Measurements from ENCODE around the gene BUB3. TPM values are rescaled to one million over a fixed set of nuclear protein-coding genes. Genes with fewer than 3 reads are reported as not detected.

Gene BUB3
- total and polyA plus RNA-seq, 2 of the 4 experiments (the other 2 are of a cell fraction): 215 to 384 TPM

- no peak overlapping the region for H3K27ac ChIP-seq (ENCODE audit: insufficient read depth, low read length)
These were observed 59.0 kb downstream of the BUB3 start for GRCh38 chr10:123213192-123213591.

More at GRCh38 chr10:123213192-123213591, 59.0 kb downstream of the BUB3 start:
- Histone ChIP-seq H2AK9ac (replicated peaks; ENCODE audit: low read depth, low read length, poor library complexity) (no peak overlapping the region), H2BK120ac (ENCODE audit: low read depth, low read length) (no peak overlapping the region), H4K5ac (ENCODE audit: low read depth, low read length) (no peak overlapping the region), H3K9ac (ENCODE audit: low read depth, low read length) (no peak overlapping the region), H3K56ac (ENCODE audit: extremely low read depth, insufficient read depth, low read length) (no peak overlapping the region), H3K4me3 (ENCODE audit: insufficient read depth, low read depth, low read length) (no peak overlapping the region), H3K36me3 (ENCODE audit: control insufficient read depth, insufficient read depth, low read length) (no peaks in the 10 kb centered on the region), H4K8ac (ENCODE audit: low read depth in 2 of 2, low read length in 2 of 2) (no peak overlapping the region), H3K9me3 (ENCODE audit: control insufficient read depth, insufficient read depth, low read length) (no peaks in the 10 kb centered on the region), H3K9me1 (ENCODE audit: insufficient read depth, low read length) (no peaks in the 10 kb centered on the region), H4K20me1 (ENCODE audit: insufficient read depth, low read length) (no peaks in the 10 kb centered on the region), H3K14ac (replicated peaks; ENCODE audit: low read depth, low read length) (no peak overlapping the region), H3K4me2 (ENCODE audit: low read depth, low read length) (no peak overlapping the region), H2BK15ac (ENCODE audit: low read depth, low read length) (no peak overlapping the region), H3K79me1 (ENCODE audit: low read depth in 1 of 2, low read length in 2 of 2) (no peaks in the 10 kb centered on the region), H3K4me1 (ENCODE audit: control insufficient read depth, insufficient read depth, low read length) (no peaks in the 10 kb centered on the region), H2AFZ (replicated peaks; ENCODE audit: low read length, poor library complexity) (no peak overlapping the region), H4K91ac (ENCODE audit: insufficient read depth, low read depth, low read length) (no peak overlapping the region), H2BK5ac (ENCODE audit: low read depth, low read length, poor library complexity, severe bottlenecking) (no peak overlapping the region), H3K4ac (ENCODE audit: low read depth, low read length) (no peak overlapping the region), H3K23ac (ENCODE audit: low read depth, low read length) (no peak overlapping the region), H3K27me3 (ENCODE audit: control insufficient read depth, insufficient read depth, low read length) (no peaks in the 10 kb centered on the region), H3K18ac (ENCODE audit: low read depth, low read length) (no peak overlapping the region), H2BK20ac (ENCODE audit: low read depth, low read length) (no peak overlapping the region), H2AK5ac (ENCODE audit: low read depth, low read length) (no peak overlapping the region)
- ATAC-seq (ENCODE audit: low read depth): no peak
- no peak for TF ChIP-seq CTCF (conservative IDR thresholded peaks at IDR 0.05; ENCODE audit: low read depth, low read length)
- no peak for TF ChIP-seq POLR2A (IDR thresholded peaks at IDR 0.05; ENCODE audit: low read depth, low read length)
- TF ChIP-seq MAZ (IDR thresholded peaks at IDR 0.05; ENCODE audit: borderline replicate concordance, low read depth, low read length): no peak
- TF ChIP-seq RCOR1 (IDR thresholded peaks at IDR 0.05; ENCODE audit: insufficient replicate concordance, low read length): no peak
- no peak for TF ChIP-seq ELK1 (IDR thresholded peaks at IDR 0.05; ENCODE audit: borderline replicate concordance, low read depth, low read length)
- no peak for TF ChIP-seq CHD1 (IDR thresholded peaks at IDR 0.05; ENCODE audit: low read depth, low read length)
- TF ChIP-seq SMC3 (IDR thresholded peaks at IDR 0.05; ENCODE audit: low read depth, low read length): no peak
- no peak for TF ChIP-seq RAD21 (IDR thresholded peaks at IDR 0.05; ENCODE audit: low read length)
- 67% methylated on average over 1 of the region's 5 CpGs; no CpG with 5 or more reads in 1 of the 2 experiments for WGBS, 2 experiments (ENCODE audit: extremely low coverage in 2 of 2, insufficient read length in 1 of 2)
- BruUV-seq (replicated peaks): no TSS peak
- ChIA-PET CTCF (interaction anchor here (0.5 to 0.6 kb wide), 2 partner anchors 233 to 1499 kb away, joined by 3 to 6 read pairs; no protein-coding TSS in a partner anchor), POLR2A (ENCODE audit: unreplicated experiment) (no interaction called here)
- in situ Hi-C loops (cut with MboI; ENCODE audit: low sequenced_read_pairs) (no loop called here), dilution Hi-C loops (cut with HindIII; ENCODE audit: low sequenced_read_pairs, unreplicated experiment) (no loop called here), intact Hi-C loops (cut with micrococcal nuclease) (no loop called here)
- DNase-seq: no peak

Measured in IMR-90 (cell line).